ENCODE measurements around the gene ZNF763. TPM values are rescaled to one million over a fixed set of nuclear protein-coding genes. Genes with fewer than 3 reads are reported as not detected.
A peak's percentile ranks its signal among the peaks of the same experiment; 100 is the strongest.
"Not testable (repeated sequence)": the region's sequence is repeated elsewhere in the genome, so short reads cannot be mapped to it uniquely, and the experiment has no call there.

The ZNF763 gene
- total RNA-seq, 1 donor from 2014 or later = not detected

DNA sequence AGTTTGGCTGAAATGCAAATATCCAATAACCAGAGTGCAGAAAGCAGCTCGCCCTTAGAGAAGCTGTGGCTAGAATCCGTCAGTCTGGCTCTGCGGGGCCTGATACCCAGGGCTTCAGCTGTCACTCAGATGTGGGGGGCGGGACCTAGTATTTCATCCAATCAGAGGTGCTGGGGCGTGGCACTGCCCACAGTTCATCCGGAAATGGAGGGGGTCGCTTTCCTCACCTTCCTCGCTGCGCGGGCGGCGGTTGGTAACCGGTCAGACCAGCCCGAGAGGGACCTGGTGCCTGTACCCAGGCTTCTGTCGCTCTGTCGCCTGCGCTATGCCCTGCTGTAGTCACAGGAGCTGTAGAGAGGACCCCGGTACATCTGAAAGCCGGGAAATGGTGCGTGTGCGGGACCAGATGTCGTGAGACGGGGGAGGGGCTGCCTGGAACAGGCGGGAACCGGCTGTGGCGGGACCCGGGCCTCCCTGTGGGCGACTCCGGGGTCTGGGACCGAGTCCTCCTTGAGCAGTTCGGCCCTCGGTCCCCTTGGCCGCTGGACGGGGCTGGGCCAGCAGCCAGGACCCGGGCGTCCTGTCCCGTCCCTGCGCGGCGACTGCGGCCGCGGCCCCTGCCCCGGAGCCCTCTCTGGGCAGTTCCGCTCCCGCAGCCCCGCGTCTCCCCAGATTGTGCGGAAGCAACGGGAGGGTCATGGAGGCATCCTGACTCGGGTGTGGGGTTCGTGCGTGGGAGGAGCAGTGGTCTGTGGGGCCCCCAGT, 39.8 kb upstream of the ZNF763 start, which contains the start of gene ZNF700:
ZNF700 (plus strand) TSS at position 222 of the 765 bp plus-strand sequence; CDS start at position 326, 104 bp downstream.
- Histone ChIP-seq H3K4me3 (ENCODE audit: insufficient read depth, low read depth, low read length) (peak within 1 kb of the TSS; percentile 93), H4K20me1 (ENCODE audit: insufficient read depth, low read length) (peaks cover 18% of the 10 kb centered on the region), H3K9ac (ENCODE audit: low read length) (peak within 1 kb of the TSS; percentile 85), H3K4me1 (ENCODE audit: insufficient read depth, low read length) (peaks cover 7% of the 10 kb centered on the region), H3K4me2 (ENCODE audit: low read length) (peak within 1 kb of the TSS; percentile 91), H3K36me3 (ENCODE audit: insufficient read depth, low read length) (no peaks in the 10 kb centered on the region), H3K9me3 (ENCODE audit: insufficient read depth, low read depth, low read length) (no peaks in the 10 kb centered on the region), H3K27ac (ENCODE audit: low read depth, low read length) (peak within 1 kb of the TSS; percentile 80), H3K27me3 (ENCODE audit: insufficient read depth, low read length) (no peaks in the 10 kb centered on the region), H2AFZ (ENCODE audit: low read depth, low read length) (peak within 1 kb of the TSS; percentile 99), H3K79me2 (ENCODE audit: insufficient read depth, low read length) (peaks cover 43% of the 10 kb centered on the region)
- TF ChIP-seq EZH2 (IDR thresholded peaks at IDR 0.05; ENCODE audit: insufficient read depth, low read length) = no peak
- TF ChIP-seq, protein P1, sequence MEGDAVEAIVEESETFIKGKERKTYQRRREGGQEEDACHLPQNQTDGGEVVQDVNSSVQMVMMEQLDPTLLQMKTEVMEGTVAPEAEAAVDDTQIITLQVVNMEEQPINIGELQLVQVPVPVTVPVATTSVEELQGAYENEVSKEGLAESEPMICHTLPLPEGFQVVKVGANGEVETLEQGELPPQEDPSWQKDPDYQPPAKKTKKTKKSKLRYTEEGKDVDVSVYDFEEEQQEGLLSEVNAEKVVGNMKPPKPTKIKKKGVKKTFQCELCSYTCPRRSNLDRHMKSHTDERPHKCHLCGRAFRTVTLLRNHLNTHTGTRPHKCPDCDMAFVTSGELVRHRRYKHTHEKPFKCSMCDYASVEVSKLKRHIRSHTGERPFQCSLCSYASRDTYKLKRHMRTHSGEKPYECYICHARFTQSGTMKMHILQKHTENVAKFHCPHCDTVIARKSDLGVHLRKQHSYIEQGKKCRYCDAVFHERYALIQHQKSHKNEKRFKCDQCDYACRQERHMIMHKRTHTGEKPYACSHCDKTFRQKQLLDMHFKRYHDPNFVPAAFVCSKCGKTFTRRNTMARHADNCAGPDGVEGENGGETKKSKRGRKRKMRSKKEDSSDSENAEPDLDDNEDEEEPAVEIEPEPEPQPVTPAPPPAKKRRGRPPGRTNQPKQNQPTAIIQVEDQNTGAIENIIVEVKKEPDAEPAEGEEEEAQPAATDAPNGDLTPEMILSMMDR (IDR thresholded peaks at IDR 0.05; ENCODE audit: insufficient read depth, low read depth, low read length) = no peak
- DNase-seq (ENCODE audit: low read depth) = peak; percentile 80
- Mint-ChIP-seq H3K4me1 (ENCODE audit: low read depth, unreplicated experiment) (no peaks in the 10 kb centered on the region), H3K4me3 (ENCODE audit: unreplicated experiment) (no peak within 1 kb of the TSS), H3K27me3 (ENCODE audit: low read depth, unreplicated experiment) (no peaks in the 10 kb centered on the region), H3K27ac (ENCODE audit: unreplicated experiment) (no peak within 1 kb of the TSS), H3K36me3 (ENCODE audit: low read depth, unreplicated experiment) (no peaks in the 10 kb centered on the region), H3K9me3 (ENCODE audit: unreplicated experiment) (peaks cover 27% of the 10 kb centered on the region)
- FAIRE-seq = no peak

DNA sequence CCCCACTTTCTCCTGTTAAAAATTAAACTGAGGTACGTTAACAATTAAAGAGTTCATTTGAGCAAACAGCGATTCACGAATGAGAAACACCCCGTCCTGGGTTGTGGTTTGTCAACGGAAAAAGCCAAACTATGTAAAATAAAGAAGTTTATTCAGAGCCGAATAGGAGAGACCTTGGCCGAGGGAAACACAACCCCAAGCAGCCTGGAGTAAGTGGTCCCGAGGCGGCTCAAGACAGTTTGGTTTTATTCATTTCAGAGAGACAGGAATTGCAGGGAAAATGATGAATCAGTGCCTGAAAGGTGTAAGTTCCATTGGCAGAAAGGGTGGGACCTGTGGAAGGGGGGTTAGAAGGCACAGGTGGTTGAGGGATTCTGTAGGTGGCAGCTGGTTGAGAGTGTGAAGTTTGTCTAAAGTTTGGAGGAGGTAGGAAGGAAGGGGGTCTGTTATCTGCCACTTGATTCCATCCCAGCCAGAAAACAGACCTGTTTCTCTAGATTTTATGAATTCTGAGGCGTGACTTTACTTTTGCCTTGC, 39.1 kb upstream of the ZNF763 start:
- Histone ChIP-seq H4K20me1 (ENCODE audit: insufficient read depth, low read length) (peaks cover 18% of the 10 kb centered on the region), H3K4me2 (ENCODE audit: low read length) (peak overlapping the region; percentile 91), H3K9ac (ENCODE audit: low read length) (peak overlapping the region; percentile 85), H2AFZ (ENCODE audit: low read depth, low read length) (peak overlapping the region; percentile 99), H3K79me2 (ENCODE audit: insufficient read depth, low read length) (peaks cover 45% of the 10 kb centered on the region), H3K27ac (ENCODE audit: low read depth, low read length) (peak overlapping the region; percentile 80), H3K4me3 (ENCODE audit: insufficient read depth, low read depth, low read length) (peak overlapping the region; percentile 93)
- H3K27ac Mint-ChIP-seq (ENCODE audit: unreplicated experiment); H3K27me3 Mint-ChIP-seq (ENCODE audit: low read depth, unreplicated experiment); H3K36me3 Mint-ChIP-seq (ENCODE audit: low read depth, unreplicated experiment); H3K4me1 ChIP-seq (ENCODE audit: insufficient read depth, low read length); H3K4me1 Mint-ChIP-seq (ENCODE audit: low read depth, unreplicated experiment); H3K4me3 Mint-ChIP-seq (ENCODE audit: unreplicated experiment); FAIRE-seq; H3K9me3 ChIP-seq (ENCODE audit: insufficient read depth, low read depth, low read length); H3K36me3 ChIP-seq (ENCODE audit: insufficient read depth, low read length); H3K27me3 ChIP-seq (ENCODE audit: insufficient read depth, low read length); DNase-seq (ENCODE audit: low read depth): not testable (repeated sequence)
- peaks cover 29% of the 10 kb centered on the region for H3K9me3 Mint-ChIP-seq (ENCODE audit: unreplicated experiment)

DNA sequence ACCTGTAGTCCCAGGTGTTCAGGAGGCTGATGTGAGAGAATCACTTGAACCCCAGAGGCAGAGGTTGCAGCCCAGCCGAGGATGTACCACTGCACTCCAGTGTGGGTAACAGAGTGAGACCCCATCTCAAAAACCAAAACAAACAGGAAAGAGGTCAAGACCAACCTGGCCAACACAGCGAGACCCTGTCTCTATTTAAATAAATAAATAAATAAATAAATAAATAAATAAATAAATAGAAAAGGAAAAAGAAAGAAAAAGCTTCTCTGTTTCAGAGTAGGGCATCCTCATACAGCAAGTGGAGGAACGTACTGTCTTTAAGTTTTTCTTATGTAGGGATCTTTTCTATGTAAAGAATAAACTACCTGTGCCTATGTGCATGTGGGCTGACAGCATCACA, 37.6 kb upstream of the ZNF763 start:
- FAIRE-seq (no peak), DNase-seq (ENCODE audit: low read depth) (no peak)
- Histone ChIP-seq H3K4me3 (ENCODE audit: insufficient read depth, low read depth, low read length) (no peak overlapping the region), H3K36me3 (ENCODE audit: insufficient read depth, low read length) (no peaks in the 10 kb centered on the region), H3K27me3 (ENCODE audit: insufficient read depth, low read length) (no peaks in the 10 kb centered on the region), H3K9ac (ENCODE audit: low read length) (no peak overlapping the region), H4K20me1 (ENCODE audit: insufficient read depth, low read length) (peaks cover 18% of the 10 kb centered on the region), H3K4me1 (ENCODE audit: insufficient read depth, low read length) (peaks cover 7% of the 10 kb centered on the region), H3K9me3 (ENCODE audit: insufficient read depth, low read depth, low read length) (no peaks in the 10 kb centered on the region), H2AFZ (ENCODE audit: low read depth, low read length) (no peak overlapping the region), H3K4me2 (ENCODE audit: low read length) (no peak overlapping the region), H3K79me2 (ENCODE audit: insufficient read depth, low read length) (peaks cover 59% of the 10 kb centered on the region), H3K27ac (ENCODE audit: low read depth, low read length) (no peak overlapping the region)
- H3K27me3 Mint-ChIP-seq (ENCODE audit: low read depth, unreplicated experiment) = no peaks in the 10 kb centered on the region
- H3K9me3 Mint-ChIP-seq (ENCODE audit: unreplicated experiment) = peaks cover 29% of the 10 kb centered on the region
- no peaks in the 10 kb centered on the region for H3K4me1 Mint-ChIP-seq (ENCODE audit: low read depth, unreplicated experiment)
- H3K27ac Mint-ChIP-seq (ENCODE audit: unreplicated experiment) = no peak overlapping the region
- no peaks in the 10 kb centered on the region for H3K36me3 Mint-ChIP-seq (ENCODE audit: low read depth, unreplicated experiment)
- H3K4me3 Mint-ChIP-seq (ENCODE audit: unreplicated experiment) = no peak overlapping the region
- TF ChIP-seq EZH2 (IDR thresholded peaks at IDR 0.05; ENCODE audit: insufficient read depth, low read length) = no peak
- TF ChIP-seq, protein P1 (IDR thresholded peaks at IDR 0.05; ENCODE audit: insufficient read depth, low read depth, low read length) = no peak
